ENCODE data around the gene DISC1. TPM values are rescaled to one million over a fixed set of nuclear protein-coding genes. Genes with fewer than 3 reads are reported as not detected.
"Not testable (repeated sequence)": the region's sequence is repeated elsewhere in the genome, so short reads cannot be mapped to it uniquely, and the experiment has no call there.

The DISC1 gene
- total RNA-seq, 1 experiment from 2014 or later: 9.8 TPM

- BruUV-seq (replicated peaks): no TSS peak
- no peaks in the 10 kb centered on the region for H3K4me1 Mint-ChIP-seq (ENCODE audit: low read depth, unreplicated experiment)
- no peak for TF ChIP-seq CTCF (IDR thresholded peaks at IDR 0.05; ENCODE audit: unreplicated experiment)
- no peak overlapping the region for H3K27ac Mint-ChIP-seq (ENCODE audit: unreplicated experiment)
- H3K4me3 Mint-ChIP-seq (ENCODE audit: low read depth, unreplicated experiment): no peak overlapping the region
- CTCF ChIA-PET: no interaction called here
- no peaks in the 10 kb centered on the region for H3K27me3 Mint-ChIP-seq (ENCODE audit: unreplicated experiment)
- DNase-seq: no peak
- no peaks in the 10 kb centered on the region for H3K36me3 Mint-ChIP-seq (ENCODE audit: insufficient read depth, unreplicated experiment)
- peaks cover 7% of the 10 kb centered on the region for H3K9me3 Mint-ChIP-seq (ENCODE audit: low read depth, unreplicated experiment)
- intact Hi-C loops (cut with micrococcal nuclease; ENCODE audit: unreplicated experiment): no loop called here
These were observed 316.5 kb downstream of the DISC1 start for GRCh38 chr1:231943084-231943483.

GRCh38 chr1:231948102-231948501 is 321.5 kb downstream of the DISC1 start:
- BruUV-seq (replicated peaks); H3K9me3 Mint-ChIP-seq (ENCODE audit: low read depth, unreplicated experiment); intact Hi-C loops (cut with micrococcal nuclease; ENCODE audit: unreplicated experiment); DNase-seq; H3K4me3 Mint-ChIP-seq (ENCODE audit: low read depth, unreplicated experiment); CTCF ChIA-PET; H3K27ac Mint-ChIP-seq (ENCODE audit: unreplicated experiment); H3K27me3 Mint-ChIP-seq (ENCODE audit: unreplicated experiment); H3K36me3 Mint-ChIP-seq (ENCODE audit: insufficient read depth, unreplicated experiment): not testable (repeated sequence)
- H3K4me1 Mint-ChIP-seq (ENCODE audit: low read depth, unreplicated experiment): peaks cover 14% of the 10 kb centered on the region

GRCh38 chr1:231949277-231950091 is 322.9 kb downstream of the DISC1 start:
- BruUV-seq (replicated peaks): no TSS peak
- H3K4me3 Mint-ChIP-seq (ENCODE audit: low read depth, unreplicated experiment): no peak overlapping the region
- H3K27ac Mint-ChIP-seq (ENCODE audit: unreplicated experiment): no peak overlapping the region
- H3K9me3 Mint-ChIP-seq (ENCODE audit: low read depth, unreplicated experiment): no peaks in the 10 kb centered on the region
- CTCF ChIA-PET: no interaction called here
- peaks cover 26% of the 10 kb centered on the region for H3K4me1 Mint-ChIP-seq (ENCODE audit: low read depth, unreplicated experiment)
- TF ChIP-seq CTCF (IDR thresholded peaks at IDR 0.05; ENCODE audit: unreplicated experiment): no peak
- H3K27me3 Mint-ChIP-seq (ENCODE audit: unreplicated experiment): no peaks in the 10 kb centered on the region
- H3K36me3 Mint-ChIP-seq (ENCODE audit: insufficient read depth, unreplicated experiment): no peaks in the 10 kb centered on the region
- intact Hi-C loops (cut with micrococcal nuclease; ENCODE audit: unreplicated experiment): no loop called here
- no peak for DNase-seq

- no peak overlapping the region for H3K4me3 Mint-ChIP-seq (ENCODE audit: low read depth, unreplicated experiment)
- TF ChIP-seq CTCF (IDR thresholded peaks at IDR 0.05; ENCODE audit: unreplicated experiment): no peak
- BruUV-seq (replicated peaks): no TSS peak
- no peak overlapping the region for H3K27ac Mint-ChIP-seq (ENCODE audit: unreplicated experiment)
- H3K4me1 Mint-ChIP-seq (ENCODE audit: low read depth, unreplicated experiment): peaks cover 26% of the 10 kb centered on the region
- no peaks in the 10 kb centered on the region for H3K36me3 Mint-ChIP-seq (ENCODE audit: insufficient read depth, unreplicated experiment)
- intact Hi-C loops (cut with micrococcal nuclease; ENCODE audit: unreplicated experiment): no loop called here
- DNase-seq: no peak
- no peaks in the 10 kb centered on the region for H3K27me3 Mint-ChIP-seq (ENCODE audit: unreplicated experiment)
- no peaks in the 10 kb centered on the region for H3K9me3 Mint-ChIP-seq (ENCODE audit: low read depth, unreplicated experiment)
- CTCF ChIA-PET: interaction anchor here (0.9 kb wide), 1 partner anchor 19 kb away, joined by 3 read pairs; no protein-coding TSS in a partner anchor
These were observed 323.9 kb downstream of the DISC1 start for GRCh38 chr1:231950331-231951128.

Data from Calu3 (cell line).